Effector memory CD8-positive, alpha-beta T cell (primary cell): Measurements from ENCODE around the gene NBAS.

Source experiments
- ATAC-seq: fragments of 150-1000 bp; cut with Tn5 transposase; replicated peaks from 2 replicates; pipeline ENCODE4 v1.10.0; 2021; ENCODE audit warnings: mild to moderate bottlenecking, moderate library complexity
- DNase-seq, 3 experiments: peaks; one replicate each; pipeline ENCODE4 v3.0.0; 2021
- H3K27ac Mint-ChIP-seq, 2 donors: one replicate each; pipeline ENCODE4 v1.8.0; 2022; ENCODE audit warnings: mild to moderate bottlenecking in 2 of 2, mixed read lengths in 2 of 2, moderate library complexity in 2 of 2
- H3K27me3 Mint-ChIP-seq, 2 donors: one replicate each; pipeline ENCODE4 v1.8.0; 2022; ENCODE audit warnings: mixed read lengths in 2 of 2
- H3K36me3 Mint-ChIP-seq: one replicate; pipeline ENCODE4 v1.8.0; 2022; ENCODE audit warnings: mild to moderate bottlenecking, moderate library complexity, mixed read lengths; ENCODE audit not compliant: insufficient read depth
- H3K4me1 Mint-ChIP-seq, 2 donors: one replicate each; pipeline ENCODE4 v1.8.0; 2022; ENCODE audit warnings: low read depth in 2 of 2, mixed read lengths in 2 of 2
- H3K4me3 Mint-ChIP-seq, 2 donors: one replicate each; pipeline ENCODE4 v1.8.0; 2022; ENCODE audit warnings: mild to moderate bottlenecking in 2 of 2, mixed read lengths in 2 of 2, moderate library complexity in 2 of 2
- H3K9me3 Mint-ChIP-seq, 2 donors: one replicate each; pipeline ENCODE4 v1.8.0; 2022; ENCODE audit warnings: mixed read lengths in 2 of 2

The NBAS gene

GRCh38 chr2:15152382-15152781, 408.8 kb downstream of the NBAS start:
- no peaks in the 10 kb centered on the region for H3K4me1 Mint-ChIP-seq
- no peak for DNase-seq
- H3K36me3 Mint-ChIP-seq: no peaks in the 10 kb centered on the region
- peaks cover 0 to 7% of the 10 kb centered on the region in 2 donors for H3K27me3 Mint-ChIP-seq
- H3K4me3 Mint-ChIP-seq: no peak overlapping the region
- H3K27ac Mint-ChIP-seq: no peak overlapping the region
- no peaks in the 10 kb centered on the region for H3K9me3 Mint-ChIP-seq
- no peak for ATAC-seq

- DNase-seq (no peak), ATAC-seq (no peak)
- Mint-ChIP-seq H3K4me3 (no peak overlapping the region), H3K4me1 (no peaks in the 10 kb centered on the region), H3K27me3 (peaks cover 0 to 14% of the 10 kb centered on the region in 2 donors), H3K9me3 (no peaks in the 10 kb centered on the region), H3K36me3 (no peaks in the 10 kb centered on the region), H3K27ac (no peak overlapping the region)
These were observed 412.1 kb downstream of the NBAS start for GRCh38 chr2:15149063-15149462.

GRCh38 chr2:15147591-15147990, 413.5 kb downstream of the NBAS start:
- Mint-ChIP-seq H3K9me3 (no peaks in the 10 kb centered on the region), H3K4me3 (no peak overlapping the region), H3K27me3 (peaks cover 0 to 14% of the 10 kb centered on the region in 2 donors), H3K27ac (no peak overlapping the region), H3K36me3 (no peaks in the 10 kb centered on the region), H3K4me1 (peaks cover 4 to 6% of the 10 kb centered on the region in 2 donors)
- ATAC-seq: no peak
- no peak for DNase-seq

GRCh38 chr2:15146960-15147359, 414.2 kb downstream of the NBAS start:
- Mint-ChIP-seq H3K4me1 (peaks cover 10 to 11% of the 10 kb centered on the region in 2 donors), H3K4me3 (no peak overlapping the region), H3K27ac (no peak overlapping the region), H3K9me3 (no peaks in the 10 kb centered on the region), H3K36me3 (peaks cover 1% of the 10 kb centered on the region), H3K27me3 (peaks cover 0 to 14% of the 10 kb centered on the region in 2 donors)
- DNase-seq (no peak), ATAC-seq (no peak)

- H3K27ac Mint-ChIP-seq: no peak overlapping the region
- peaks cover 0 to 14% of the 10 kb centered on the region in 2 donors for H3K27me3 Mint-ChIP-seq
- H3K4me3 Mint-ChIP-seq: no peak overlapping the region
- DNase-seq: no peak
- H3K4me1 Mint-ChIP-seq: peaks cover 14% of the 10 kb centered on the region in 2 donors
- no peaks in the 10 kb centered on the region for H3K9me3 Mint-ChIP-seq
- H3K36me3 Mint-ChIP-seq: peaks cover 3% of the 10 kb centered on the region
- ATAC-seq: no peak
These were observed 415.2 kb downstream of the NBAS start for GRCh38 chr2:15145919-15146318.

GRCh38 chr2:15145046-15145817, 415.9 kb downstream of the NBAS start:
- H3K9me3 Mint-ChIP-seq: no peaks in the 10 kb centered on the region
- ATAC-seq (no peak), DNase-seq (no peak)
- peaks cover 14% of the 10 kb centered on the region in 2 donors for H3K4me1 Mint-ChIP-seq
- H3K4me3 Mint-ChIP-seq: no peak overlapping the region
- peaks cover 3% of the 10 kb centered on the region for H3K36me3 Mint-ChIP-seq
- no peak overlapping the region for H3K27ac Mint-ChIP-seq
- H3K27me3 Mint-ChIP-seq: peaks cover 0 to 14% of the 10 kb centered on the region in 2 donors

GRCh38 chr2:15142069-15142689, 419.0 kb downstream of the NBAS start:
- ATAC-seq: peak; percentile 94
- DNase-seq: peak; percentile 34 to 44 (median 41)

GRCh38 chr2:15141211-15141610, 419.9 kb downstream of the NBAS start:
- no peak for DNase-seq
- no peak overlapping the region for H3K4me3 Mint-ChIP-seq
- H3K36me3 Mint-ChIP-seq: peaks cover 3% of the 10 kb centered on the region
- H3K27me3 Mint-ChIP-seq: peaks cover 0 to 2% of the 10 kb centered on the region in 2 donors
- peaks cover 0 to 1% of the 10 kb centered on the region in 2 donors for H3K9me3 Mint-ChIP-seq
- peaks cover 14% of the 10 kb centered on the region in 2 donors for H3K4me1 Mint-ChIP-seq
- peak overlapping the region in 1 of 2 donors; percentile 7 for H3K27ac Mint-ChIP-seq
- no peak for ATAC-seq

More at GRCh38 chr2:15142069-15142689, 419.0 kb downstream of the NBAS start:
- no peaks in the 10 kb centered on the region for H3K9me3 Mint-ChIP-seq
- H3K27me3 Mint-ChIP-seq: peaks cover 0 to 7% of the 10 kb centered on the region in 2 donors
- peaks cover 14% of the 10 kb centered on the region in 2 donors for H3K4me1 Mint-ChIP-seq
- H3K27ac Mint-ChIP-seq: peak overlapping the region; percentile 81 to 83
- H3K4me3 Mint-ChIP-seq: peak overlapping the region; percentile 30 to 40
- H3K36me3 Mint-ChIP-seq: peaks cover 3% of the 10 kb centered on the region

- H3K4me1 Mint-ChIP-seq: peaks cover 0 to 1% of the 10 kb centered on the region in 2 donors
- H3K27ac Mint-ChIP-seq: no peak overlapping the region
- no peak for ATAC-seq
- H3K27me3 Mint-ChIP-seq: peaks cover 0 to 6% of the 10 kb centered on the region in 2 donors
- DNase-seq: no peak
- H3K9me3 Mint-ChIP-seq: peaks cover 0 to 1% of the 10 kb centered on the region in 2 donors
- H3K4me3 Mint-ChIP-seq: no peak overlapping the region
- no peaks in the 10 kb centered on the region for H3K36me3 Mint-ChIP-seq
These were observed 424.5 kb downstream of the NBAS start for GRCh38 chr2:15136639-15137038.

GRCh38 chr2:15134957-15135356, 426.2 kb downstream of the NBAS start:
- DNase-seq: no peak
- peaks cover under 1 to 6% of the 10 kb centered on the region in 2 donors for H3K27me3 Mint-ChIP-seq
- H3K36me3 Mint-ChIP-seq: no peaks in the 10 kb centered on the region
- H3K27ac Mint-ChIP-seq: peak overlapping the region in 1 of 2 donors; percentile 25
- no peak overlapping the region for H3K4me3 Mint-ChIP-seq
- ATAC-seq: no peak
- peaks cover 0 to 1% of the 10 kb centered on the region in 2 donors for H3K9me3 Mint-ChIP-seq
- H3K4me1 Mint-ChIP-seq: no peaks in the 10 kb centered on the region

GRCh38 chr2:15133461-15133860, 427.7 kb downstream of the NBAS start:
- Mint-ChIP-seq H3K27ac (no peak overlapping the region), H3K4me1 (no peaks in the 10 kb centered on the region)
- no peak for ATAC-seq

GRCh38 chr2:15128846-15129245, 432.3 kb downstream of the NBAS start:
- H3K4me1 Mint-ChIP-seq: no peaks in the 10 kb centered on the region
- DNase-seq (no peak), ATAC-seq (no peak)
- H3K9me3 Mint-ChIP-seq: no peaks in the 10 kb centered on the region
- H3K27ac Mint-ChIP-seq: no peak overlapping the region
- H3K4me3 Mint-ChIP-seq: no peak overlapping the region
- no peaks in the 10 kb centered on the region for H3K36me3 Mint-ChIP-seq
- H3K27me3 Mint-ChIP-seq: peaks cover 5 to 9% of the 10 kb centered on the region in 2 donors

More at GRCh38 chr2:15133461-15133860, 427.7 kb downstream of the NBAS start:
- no peak for DNase-seq
- no peak overlapping the region for H3K4me3 Mint-ChIP-seq
- peaks cover 9 to 11% of the 10 kb centered on the region in 2 donors for H3K27me3 Mint-ChIP-seq
- peaks cover 0 to 1% of the 10 kb centered on the region in 2 donors for H3K9me3 Mint-ChIP-seq
- H3K36me3 Mint-ChIP-seq: no peaks in the 10 kb centered on the region

- DNase-seq: no peak
- Mint-ChIP-seq H3K36me3 (no peaks in the 10 kb centered on the region), H3K27me3 (peaks cover 5 to 9% of the 10 kb centered on the region in 2 donors), H3K27ac (no peak overlapping the region), H3K9me3 (no peaks in the 10 kb centered on the region), H3K4me1 (no peaks in the 10 kb centered on the region), H3K4me3 (no peak overlapping the region)
- ATAC-seq: no peak
These were observed 433.3 kb downstream of the NBAS start for GRCh38 chr2:15127876-15128275.

GRCh38 chr2:15127301-15127700, 433.8 kb downstream of the NBAS start:
- H3K36me3 Mint-ChIP-seq: no peaks in the 10 kb centered on the region
- no peak for ATAC-seq
- no peak overlapping the region for H3K27ac Mint-ChIP-seq
- no peak for DNase-seq
- H3K4me1 Mint-ChIP-seq: no peaks in the 10 kb centered on the region
- H3K9me3 Mint-ChIP-seq: no peaks in the 10 kb centered on the region
- H3K4me3 Mint-ChIP-seq: no peak overlapping the region
- peaks cover 5 to 13% of the 10 kb centered on the region in 2 donors for H3K27me3 Mint-ChIP-seq
